AG10803 (cell line): Measurements from ENCODE around the gene RNF121.
A peak's percentile ranks its signal among the peaks of the same experiment; 100 is the strongest.

Experiments used
- DNase-seq: peaks from one replicate; pipeline ENCODE4 v3.0.0; 2010; ENCODE audit warnings: low read depth
- H3K4me3 ChIP-seq: 2 replicates; pipeline ENCODE4 v1.5.1; 2011; ENCODE audit warnings: mild to moderate bottlenecking, low read length, control low read depth
- TF ChIP-seq, protein P1 (sequence below): conservative IDR thresholded peaks from 2 replicates; pipeline ENCODE4 v1.5.1; 2011; ENCODE audit warnings: mild to moderate bottlenecking, low read length, control low read depth, inconsistent platforms

RNF121 gene

DNA sequence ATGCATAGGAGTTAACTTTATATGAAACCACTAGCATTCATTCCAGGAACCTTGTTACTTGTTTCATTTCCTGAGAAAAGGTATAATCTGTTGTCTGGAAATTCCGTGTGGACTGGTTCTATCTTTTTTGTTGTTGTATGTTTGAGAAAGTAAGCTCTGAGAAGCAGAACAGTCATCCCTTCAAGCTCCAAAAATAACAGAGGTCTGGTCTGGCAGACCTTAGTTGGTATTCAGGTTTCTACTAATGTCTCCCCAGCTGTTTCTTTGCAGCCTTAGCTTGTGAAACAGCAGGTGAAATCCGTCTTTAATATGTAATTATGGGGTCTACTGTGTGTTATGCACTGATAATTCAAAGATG is 2.4 kb downstream of the RNF121 start:
- no peak for DNase-seq
- H3K4me3 ChIP-seq, result no peak overlapping the region
- TF ChIP-seq, protein P1, sequence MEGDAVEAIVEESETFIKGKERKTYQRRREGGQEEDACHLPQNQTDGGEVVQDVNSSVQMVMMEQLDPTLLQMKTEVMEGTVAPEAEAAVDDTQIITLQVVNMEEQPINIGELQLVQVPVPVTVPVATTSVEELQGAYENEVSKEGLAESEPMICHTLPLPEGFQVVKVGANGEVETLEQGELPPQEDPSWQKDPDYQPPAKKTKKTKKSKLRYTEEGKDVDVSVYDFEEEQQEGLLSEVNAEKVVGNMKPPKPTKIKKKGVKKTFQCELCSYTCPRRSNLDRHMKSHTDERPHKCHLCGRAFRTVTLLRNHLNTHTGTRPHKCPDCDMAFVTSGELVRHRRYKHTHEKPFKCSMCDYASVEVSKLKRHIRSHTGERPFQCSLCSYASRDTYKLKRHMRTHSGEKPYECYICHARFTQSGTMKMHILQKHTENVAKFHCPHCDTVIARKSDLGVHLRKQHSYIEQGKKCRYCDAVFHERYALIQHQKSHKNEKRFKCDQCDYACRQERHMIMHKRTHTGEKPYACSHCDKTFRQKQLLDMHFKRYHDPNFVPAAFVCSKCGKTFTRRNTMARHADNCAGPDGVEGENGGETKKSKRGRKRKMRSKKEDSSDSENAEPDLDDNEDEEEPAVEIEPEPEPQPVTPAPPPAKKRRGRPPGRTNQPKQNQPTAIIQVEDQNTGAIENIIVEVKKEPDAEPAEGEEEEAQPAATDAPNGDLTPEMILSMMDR, result no peak

- TF ChIP-seq, protein P1, result no peak
Measured at GRCh38 chr11:71933141-71933933, 4.5 kb downstream of the RNF121 start.

GRCh38 chr11:71934213-71934612 is 5.4 kb downstream of the RNF121 start:
- no peak for DNase-seq
- no peak overlapping the region for H3K4me3 ChIP-seq
- TF ChIP-seq, protein P1, result no peak

More at GRCh38 chr11:71933141-71933933, 4.5 kb downstream of the RNF121 start:
- no peak for DNase-seq
- H3K4me3 ChIP-seq, result no peak overlapping the region

GRCh38 chr11:71935338-71935925 is 6.6 kb downstream of the RNF121 start:
- no peak for DNase-seq
- no peak overlapping the region for H3K4me3 ChIP-seq
- TF ChIP-seq, protein P1, result no peak

GRCh38 chr11:71936825-71937224 is 8.0 kb downstream of the RNF121 start:
- DNase-seq, result peak; percentile 22
- no peak overlapping the region for H3K4me3 ChIP-seq
- TF ChIP-seq, protein P1, result no peak

- H3K4me3 ChIP-seq, result no peak overlapping the region
- no peak for DNase-seq
- TF ChIP-seq, protein P1, result no peak
Measured at GRCh38 chr11:71937826-71938225, 9.0 kb downstream of the RNF121 start.
